ENCODE results near the gene RPH3AL. TPM values are rescaled to one million over a fixed set of nuclear protein-coding genes. Genes with fewer than 3 reads are reported as not detected.
A peak's percentile ranks its signal among the peaks of the same experiment; 100 is the strongest.

The RPH3AL gene
- total and polyA plus RNA-seq, 2 donors from 2014 or later, result 18.1 to 55.9 TPM

DNA sequence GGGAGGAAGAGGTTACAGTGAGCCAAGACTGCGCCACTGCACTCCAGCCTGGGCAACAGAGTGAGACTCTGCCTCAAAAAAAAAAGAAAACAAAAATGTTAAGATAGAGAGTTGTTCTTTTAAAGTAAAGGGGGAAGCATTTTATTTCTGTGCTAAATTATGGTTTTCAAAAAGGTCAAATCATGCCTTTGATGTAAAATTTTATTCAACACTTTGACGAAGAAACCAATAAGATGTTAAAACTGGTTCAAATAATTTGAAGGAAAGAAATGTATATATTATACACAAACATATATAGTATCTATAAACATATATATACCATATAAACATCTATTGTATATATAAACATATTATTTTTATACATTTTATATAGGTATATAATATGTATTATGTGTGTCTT is 43.4 kb upstream of the RPH3AL start:
- TF ChIP-seq, protein P1, sequence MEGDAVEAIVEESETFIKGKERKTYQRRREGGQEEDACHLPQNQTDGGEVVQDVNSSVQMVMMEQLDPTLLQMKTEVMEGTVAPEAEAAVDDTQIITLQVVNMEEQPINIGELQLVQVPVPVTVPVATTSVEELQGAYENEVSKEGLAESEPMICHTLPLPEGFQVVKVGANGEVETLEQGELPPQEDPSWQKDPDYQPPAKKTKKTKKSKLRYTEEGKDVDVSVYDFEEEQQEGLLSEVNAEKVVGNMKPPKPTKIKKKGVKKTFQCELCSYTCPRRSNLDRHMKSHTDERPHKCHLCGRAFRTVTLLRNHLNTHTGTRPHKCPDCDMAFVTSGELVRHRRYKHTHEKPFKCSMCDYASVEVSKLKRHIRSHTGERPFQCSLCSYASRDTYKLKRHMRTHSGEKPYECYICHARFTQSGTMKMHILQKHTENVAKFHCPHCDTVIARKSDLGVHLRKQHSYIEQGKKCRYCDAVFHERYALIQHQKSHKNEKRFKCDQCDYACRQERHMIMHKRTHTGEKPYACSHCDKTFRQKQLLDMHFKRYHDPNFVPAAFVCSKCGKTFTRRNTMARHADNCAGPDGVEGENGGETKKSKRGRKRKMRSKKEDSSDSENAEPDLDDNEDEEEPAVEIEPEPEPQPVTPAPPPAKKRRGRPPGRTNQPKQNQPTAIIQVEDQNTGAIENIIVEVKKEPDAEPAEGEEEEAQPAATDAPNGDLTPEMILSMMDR (IDR thresholded peaks at IDR 0.05; ENCODE audit: borderline replicate concordance, extremely low read depth, insufficient read depth), result no peak
- no peak for DNase-seq
- no peak for FAIRE-seq
- Histone ChIP-seq H3K27me3 (ENCODE audit: control insufficient read depth, insufficient read depth, low read length) (no peaks in the 10 kb centered on the region), H3K9ac (ENCODE audit: low read length in 3 of 3) (no peak overlapping the region), H3K27ac (ENCODE audit: low read depth in 2 of 2, low read length in 2 of 2) (no peak overlapping the region), H3K4me1 (ENCODE audit: control insufficient read depth in 2 of 3, insufficient read depth in 2 of 3, low read depth in 1 of 3, low read length in 3 of 3) (no peaks in the 10 kb centered on the region), H3K9me3 (ENCODE audit: control insufficient read depth in 2 of 3, insufficient read depth in 1 of 3, low read length in 3 of 3) (no peaks in the 10 kb centered on the region), H3K36me3 (ENCODE audit: control insufficient read depth in 2 of 3, insufficient read depth in 3 of 3, low read length in 3 of 3) (no peaks in the 10 kb centered on the region), H3K4me3 (ENCODE audit: low read length in 3 of 3) (no peak overlapping the region)
- intact Hi-C loops (cut with DNase I), result no loop called here

DNA sequence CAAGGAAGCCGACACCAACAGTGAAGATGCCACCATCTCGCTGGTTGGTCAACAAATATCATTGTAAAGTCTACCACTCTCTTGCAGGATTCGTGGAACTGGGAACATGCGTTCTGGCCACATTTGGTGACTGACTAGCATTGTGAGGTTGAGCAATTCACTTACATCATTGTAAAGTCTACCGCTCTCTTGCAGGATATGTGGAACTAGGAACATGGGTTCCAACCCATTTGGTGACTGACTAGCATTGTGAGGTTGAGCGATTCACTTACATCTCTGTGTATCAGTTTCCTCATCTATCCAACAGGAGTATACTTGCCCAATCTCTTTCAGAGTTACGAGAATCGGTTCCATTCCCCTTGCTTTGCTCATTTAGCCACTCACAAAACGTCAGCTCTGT is 42.6 kb upstream of the RPH3AL start:
- Histone ChIP-seq H3K9ac (ENCODE audit: low read length in 3 of 3) (no peak overlapping the region), H3K27me3 (ENCODE audit: control insufficient read depth, insufficient read depth, low read length) (no peaks in the 10 kb centered on the region), H3K36me3 (ENCODE audit: control insufficient read depth in 2 of 3, insufficient read depth in 3 of 3, low read length in 3 of 3) (no peaks in the 10 kb centered on the region), H3K4me1 (ENCODE audit: control insufficient read depth in 2 of 3, insufficient read depth in 2 of 3, low read depth in 1 of 3, low read length in 3 of 3) (no peaks in the 10 kb centered on the region), H3K9me3 (ENCODE audit: control insufficient read depth in 2 of 3, insufficient read depth in 1 of 3, low read length in 3 of 3) (no peaks in the 10 kb centered on the region), H3K4me3 (ENCODE audit: low read length in 3 of 3) (no peak overlapping the region), H3K27ac (ENCODE audit: low read depth in 2 of 2, low read length in 2 of 2) (no peak overlapping the region)
- FAIRE-seq, result no peak
- TF ChIP-seq, protein P1 (IDR thresholded peaks at IDR 0.05; ENCODE audit: borderline replicate concordance, extremely low read depth, insufficient read depth), result no peak
- intact Hi-C loops (cut with DNase I), result no loop called here
- DNase-seq, result no peak

DNA sequence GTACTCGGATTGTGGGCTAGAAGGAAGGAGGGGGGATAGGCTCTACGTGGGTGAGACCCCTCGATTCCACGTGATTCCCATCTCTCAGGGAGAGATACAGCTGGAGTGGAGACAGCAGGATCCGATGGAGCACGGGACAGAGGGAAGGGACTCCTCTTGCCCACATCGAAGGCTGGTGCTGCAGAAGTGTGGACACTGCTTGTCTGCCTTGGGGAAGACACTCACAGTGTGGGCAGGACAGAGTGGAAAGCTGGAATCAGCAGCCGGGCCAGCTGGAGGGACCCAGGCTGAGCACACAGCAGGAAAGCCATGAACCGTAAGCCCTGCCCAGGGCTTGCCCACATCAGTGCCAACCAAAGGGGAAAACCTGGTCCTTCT is 42.1 kb upstream of the RPH3AL start:
- Histone ChIP-seq H3K4me1 (ENCODE audit: control insufficient read depth in 2 of 3, insufficient read depth in 2 of 3, low read depth in 1 of 3, low read length in 3 of 3) (no peaks in the 10 kb centered on the region), H3K36me3 (ENCODE audit: control insufficient read depth in 2 of 3, insufficient read depth in 3 of 3, low read length in 3 of 3) (no peaks in the 10 kb centered on the region), H3K9me3 (ENCODE audit: control insufficient read depth in 2 of 3, insufficient read depth in 1 of 3, low read length in 3 of 3) (no peaks in the 10 kb centered on the region), H3K4me3 (ENCODE audit: low read length in 3 of 3) (no peak overlapping the region), H3K27me3 (ENCODE audit: control insufficient read depth, insufficient read depth, low read length) (no peaks in the 10 kb centered on the region), H3K9ac (ENCODE audit: low read length in 3 of 3) (no peak overlapping the region), H3K27ac (ENCODE audit: low read depth in 2 of 2, low read length in 2 of 2) (no peak overlapping the region)
- TF ChIP-seq, protein P1 (IDR thresholded peaks at IDR 0.05; ENCODE audit: borderline replicate concordance, extremely low read depth, insufficient read depth), result no peak
- no peak for FAIRE-seq
- intact Hi-C loops (cut with DNase I), result no loop called here
- peak in 1 of 5 donors; percentile 27 for DNase-seq
